Left ventricle myocardium inferior (tissue), 1 donor: ENCODE results near the gene FAM120AOS. TPM values are rescaled to one million over a fixed set of nuclear protein-coding genes. Genes with fewer than 3 reads are reported as not detected.

Experiments
- DNase-seq: peaks from one replicate; pipeline ENCODE4 v3.0.0-alpha.2; 2020
- H3K27ac ChIP-seq: fragments of 200-600 bp; replicated peaks from 2 replicates; pipeline ENCODE4 v1.8.0; 2021
- H3K27me3 ChIP-seq: fragments of 200-600 bp; 2 replicates; pipeline ENCODE4 v1.8.0; 2021; ENCODE audit warnings: low read depth
- H3K36me3 ChIP-seq: fragments of 200-600 bp; 2 replicates; pipeline ENCODE4 v1.8.0; 2021
- H3K4me1 ChIP-seq: fragments of 200-600 bp; 2 replicates; pipeline ENCODE4 v1.8.0; 2021
- H3K4me3 ChIP-seq: fragments of 200-600 bp; 2 replicates; pipeline ENCODE4 v1.8.0; 2021; ENCODE audit warnings: mild to moderate bottlenecking, moderate library complexity
- H3K9me3 ChIP-seq: fragments of 200-600 bp; replicated peaks from 2 replicates; pipeline ENCODE4 v1.8.0; 2021
- CTCF ChIP-seq: fragments of 200-600 bp; IDR thresholded peaks from 2 replicates; pipeline ENCODE4 v1.8.0; 2021; ENCODE audit warnings: antibody characterized with exemption, mild to moderate bottlenecking, borderline replicate concordance
- intact Hi-C: fragments of 100-400 bp; cut with micrococcal nuclease; formaldehyde crosslinking; loops from one replicate; pipeline ENCODE4 v1.11.0; 2022
- total RNA-seq: library from RNA; stranded (reverse); fragmentation: NEBNext Ultra II Directional; extraction: Animal tissue kit (Norgen Biotek cat#: 25700); gene quantifications from one replicate; pipeline ENCODE4 v1.2.1, GENCODE V29; 2021
- donor health status: DM: no; HTN: yes; CAD: no; lungs with severe emphysema.

The FAM120AOS gene
- total RNA-seq, 1 donor from 2014 or later, result 27.3 TPM

DNA sequence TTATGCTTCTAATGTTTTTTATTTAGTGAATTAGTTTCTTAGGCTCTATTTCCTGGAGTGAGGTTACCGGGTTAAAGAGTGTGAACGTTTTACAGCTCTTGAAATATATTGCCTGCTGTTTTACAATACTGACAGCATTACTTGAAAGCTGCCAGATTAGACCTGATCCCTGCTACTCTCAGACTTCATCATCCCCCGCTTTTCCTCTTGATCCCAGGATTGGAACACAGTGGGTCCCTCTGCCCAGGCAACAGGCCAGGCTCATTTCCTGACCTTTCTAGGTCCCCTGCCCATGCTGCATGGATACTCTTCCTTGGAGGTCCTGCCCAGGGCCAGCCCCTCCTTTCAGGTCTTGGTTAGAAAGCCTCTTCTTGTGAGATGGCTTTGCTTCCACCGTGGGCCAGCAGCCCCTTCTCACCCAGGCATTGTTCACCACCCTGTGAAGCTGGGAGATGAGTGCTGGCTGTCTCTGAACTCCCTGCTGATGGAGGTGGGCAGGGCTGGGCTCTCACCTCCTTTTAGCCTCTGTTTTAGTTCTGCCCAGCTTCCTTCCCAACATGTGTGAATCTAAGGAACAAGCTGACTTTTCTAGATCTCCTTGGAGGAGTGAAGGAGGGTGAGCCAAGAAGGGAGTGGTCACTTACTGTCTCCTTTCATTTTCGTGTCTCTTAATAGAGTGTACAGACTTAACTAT, 15.5 kb upstream of the FAM120AOS start:
- Histone ChIP-seq H3K36me3 (peaks cover 5% of the 10 kb centered on the region), H3K27ac (peak overlapping the region; percentile 79), H3K27me3 (no peaks in the 10 kb centered on the region), H3K9me3 (no peaks in the 10 kb centered on the region), H3K4me3 (peak overlapping the region; percentile 36), H3K4me1 (peaks cover 76% of the 10 kb centered on the region)
- DNase-seq, result no peak
- intact Hi-C loops, result no loop called here
- no peak for TF ChIP-seq CTCF

DNA sequence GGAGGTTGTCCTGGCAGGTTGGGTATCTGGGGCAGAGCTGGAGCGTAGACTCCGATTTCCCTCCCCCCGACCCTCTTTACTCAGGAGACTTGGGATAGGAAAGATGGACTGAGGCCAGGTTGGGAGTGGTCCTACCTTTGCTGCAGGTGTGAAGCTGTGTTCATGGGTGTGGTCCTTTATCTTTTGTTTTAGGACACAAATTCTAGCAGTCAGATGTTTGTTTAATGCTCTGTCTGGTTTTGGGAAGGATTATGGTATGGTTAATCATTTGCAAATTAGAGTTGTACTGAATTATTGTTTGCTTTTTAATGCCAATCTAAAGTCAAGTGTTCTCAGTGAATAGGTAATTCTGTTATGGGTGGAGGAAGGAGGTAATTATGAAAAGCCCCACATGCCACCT, 14.1 kb upstream of the FAM120AOS start:
- intact Hi-C loops, result no loop called here
- peaks cover 5% of the 10 kb centered on the region for H3K36me3 ChIP-seq
- TF ChIP-seq CTCF, result no peak
- no peaks in the 10 kb centered on the region for H3K9me3 ChIP-seq
- peak overlapping the region; percentile 47 for H3K27ac ChIP-seq
- peaks cover 84% of the 10 kb centered on the region for H3K4me1 ChIP-seq
- no peaks in the 10 kb centered on the region for H3K27me3 ChIP-seq
- DNase-seq, result no peak
- no peak overlapping the region for H3K4me3 ChIP-seq

DNA sequence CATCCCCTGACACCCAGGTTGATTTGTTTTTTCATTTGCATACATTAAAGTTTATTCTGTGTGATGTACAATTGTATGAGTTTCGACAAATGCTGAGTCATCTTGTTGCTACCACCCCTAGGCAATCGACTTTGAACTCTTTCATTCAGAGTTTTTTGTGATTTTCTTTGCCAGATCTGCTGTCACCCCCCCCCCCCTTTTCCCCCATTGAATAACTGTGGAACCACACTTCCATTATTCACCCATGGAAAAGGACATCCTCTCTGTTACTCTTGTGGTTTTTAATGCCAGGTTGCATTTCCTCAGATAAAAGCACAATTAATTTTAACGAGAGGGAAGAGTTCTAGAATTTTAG, 13.7 kb upstream of the FAM120AOS start:
- Histone ChIP-seq H3K9me3 (no peaks in the 10 kb centered on the region), H3K27me3 (no peaks in the 10 kb centered on the region), H3K27ac (peak overlapping the region; percentile 47), H3K4me1 (peaks cover 88% of the 10 kb centered on the region), H3K4me3 (no peak overlapping the region), H3K36me3 (peaks cover 5% of the 10 kb centered on the region)
- no peak for DNase-seq
- TF ChIP-seq CTCF, result no peak
- intact Hi-C loops, result no loop called here

DNA sequence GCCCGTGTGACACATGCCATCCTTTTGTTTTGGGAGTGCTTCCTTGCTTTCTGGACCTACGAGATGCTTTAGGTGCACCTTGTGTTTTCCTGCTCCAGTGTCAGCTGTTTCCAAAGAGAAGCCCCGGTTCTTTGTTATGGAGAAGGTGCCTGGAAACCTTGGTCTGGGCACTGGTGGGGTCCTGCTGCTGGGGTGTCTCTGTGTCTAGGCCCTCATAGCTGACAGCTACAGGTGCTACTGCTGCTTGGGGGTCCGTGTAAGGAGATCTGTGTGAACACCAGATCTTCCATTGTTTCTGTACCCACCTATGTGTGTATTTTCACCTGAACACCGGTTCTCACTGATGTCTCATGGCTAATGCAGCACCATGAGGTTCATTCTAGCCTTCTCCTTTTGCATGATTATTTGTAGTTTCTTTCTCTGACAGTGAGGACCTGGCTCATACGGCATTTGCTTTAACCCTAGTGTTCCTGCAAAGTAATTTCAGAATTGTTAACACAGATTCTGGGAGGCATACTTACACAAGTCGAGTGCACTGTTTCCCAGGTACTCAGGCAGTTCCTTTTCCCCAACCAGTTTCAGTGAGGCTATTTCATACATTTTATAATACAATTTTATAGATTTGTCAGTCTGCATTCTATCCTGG, 13.2 kb upstream of the FAM120AOS start:
- Histone ChIP-seq H3K4me1 (peaks cover 93% of the 10 kb centered on the region), H3K4me3 (no peak overlapping the region), H3K27me3 (no peaks in the 10 kb centered on the region), H3K9me3 (no peaks in the 10 kb centered on the region), H3K36me3 (peaks cover 5% of the 10 kb centered on the region), H3K27ac (peak overlapping the region; percentile 47)
- TF ChIP-seq CTCF, result no peak
- no peak for DNase-seq
- intact Hi-C loops, result no loop called here

DNA sequence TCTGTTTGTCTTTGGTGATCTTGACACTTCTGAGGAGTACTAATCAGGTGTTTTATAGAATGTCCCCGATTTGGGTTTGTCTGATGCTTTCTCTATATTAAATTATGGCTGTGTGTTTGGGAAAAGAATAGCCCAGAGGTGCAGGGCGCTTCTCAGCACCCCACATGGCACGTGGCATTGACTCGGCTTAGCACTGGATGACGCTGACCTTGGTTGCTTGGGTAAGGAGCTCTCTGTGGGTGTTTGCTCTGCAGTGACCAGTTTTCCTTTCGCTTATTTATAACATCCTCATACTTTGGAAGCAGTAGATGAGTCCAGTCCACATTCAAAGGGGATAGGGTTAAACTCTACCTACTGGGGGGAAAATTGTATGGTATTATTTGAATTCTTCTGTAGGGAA, 12.5 kb upstream of the FAM120AOS start:
- H3K27me3 ChIP-seq, result no peaks in the 10 kb centered on the region
- TF ChIP-seq CTCF, result no peak
- H3K4me3 ChIP-seq, result no peak overlapping the region
- DNase-seq, result no peak
- no peaks in the 10 kb centered on the region for H3K36me3 ChIP-seq
- peaks cover 94% of the 10 kb centered on the region for H3K4me1 ChIP-seq
- intact Hi-C loops, result no loop called here
- H3K9me3 ChIP-seq, result no peaks in the 10 kb centered on the region
- peak overlapping the region; percentile 47 for H3K27ac ChIP-seq
